ENCODE results near the gene RANGAP1. TPM values are rescaled to one million over a fixed set of nuclear protein-coding genes. Genes with fewer than 3 reads are reported as not detected.

RANGAP1 gene
- total and polyA plus RNA-seq, 2 of the 13 experiments (the other 11 are each of a cell fraction or from before 2014, with no cell fraction given): 51.8 to 83.9 TPM

GRCh38 chr22:41197038-41197972 is 88.7 kb downstream of the RANGAP1 start (continued):
- TF ChIP-seq ATF2 (CRISPR knock-in tag; IDR thresholded peaks at IDR 0.05) (no peak), CBX1 (IDR thresholded peaks at IDR 0.05; ENCODE audit: low read depth) (no peak), SP1 (IDR thresholded peaks at IDR 0.05) (no peak), SP1 (CRISPR knock-in tag; IDR thresholded peaks at IDR 0.05) (peak; percentile 71), TCF7L2 (IDR thresholded peaks at IDR 0.05; ENCODE audit: low read depth, low read length) (no peak), KLF13 (CRISPR knock-in tag; IDR thresholded peaks at IDR 0.05) (no peak), ZNF609 (CRISPR knock-in tag; IDR thresholded peaks at IDR 0.05; ENCODE audit: borderline replicate concordance) (peak; percentile 47), MXD4 (CRISPR knock-in tag; IDR thresholded peaks at IDR 0.05) (peak; percentile 12; the same call in 1 of the 2 replicates), ZNF441 (CRISPR knock-in tag; IDR thresholded peaks at IDR 0.05; ENCODE audit: borderline replicate concordance) (no peak), GPN1 (CRISPR knock-in tag; IDR thresholded peaks at IDR 0.05; ENCODE audit: borderline replicate concordance) (no peak), ZNF775 (CRISPR knock-in tag; IDR thresholded peaks at IDR 0.05; ENCODE audit: borderline replicate concordance) (no peak), YEATS4 (CRISPR knock-in tag; IDR thresholded peaks at IDR 0.05; ENCODE audit: borderline replicate concordance) (peak; percentile 39; the same call in 1 of the 2 replicates), HOXD1 (CRISPR knock-in tag; IDR thresholded peaks at IDR 0.05) (no peak), LBX2 (CRISPR knock-in tag; IDR thresholded peaks at IDR 0.05; ENCODE audit: borderline replicate concordance) (0 out of 2 replicates have a peak, but pooled peaks have one; percentile 30), PPARG (CRISPR knock-in tag; conservative IDR thresholded peaks at IDR 0.05) (no peak), ZNF263 (CRISPR knock-in tag; IDR thresholded peaks at IDR 0.05) (no peak), SNRNP70 (IDR thresholded peaks at IDR 0.05; ENCODE audit: low read depth, low read length) (no peak), TIGD3 (CRISPR knock-in tag; IDR thresholded peaks at IDR 0.05; ENCODE audit: borderline replicate concordance) (no peak), ZSCAN9 (CRISPR knock-in tag; IDR thresholded peaks at IDR 0.05; ENCODE audit: borderline replicate concordance) (no peak), FOXA3 (CRISPR knock-in tag; IDR thresholded peaks at IDR 0.05) (peak; percentile 10; the same call in 1 of the 2 replicates), ZNF343 (CRISPR knock-in tag; IDR thresholded peaks at IDR 0.05) (peak; percentile 31; the same call in 1 of the 2 replicates), YEATS2 (CRISPR knock-in tag; IDR thresholded peaks at IDR 0.05; ENCODE audit: borderline replicate concordance) (no peak), BRCA1 (CRISPR knock-in tag; IDR thresholded peaks at IDR 0.05) (no peak)
